NCI-H460 (cell line): ENCODE results near the gene FAM210B. TPM values are rescaled to one million over a fixed set of nuclear protein-coding genes. Genes with fewer than 3 reads are reported as not detected.
"Not testable (repeated sequence)": the region's sequence is repeated elsewhere in the genome, so short reads cannot be mapped to it uniquely, and the experiment has no call there.

Experiments
- DNase-seq: peaks from one replicate; pipeline ENCODE4 v3.0.0-alpha.2; 2016; ENCODE audit warnings: low read depth; ENCODE audit errors: extremely low read depth
- total RNA-seq: library from RNA; depleted of rRNA; stranded (reverse); fragments of >200 nt; shearing (Covaris generic); gene quantifications from 2 replicates; pipeline ENCODE4 v1.2.3, GENCODE V29; 2014

The FAM210B gene
- total RNA-seq, 1 experiment from 2014 or later, result 94.1 TPM

GRCh38 chr20:56391596-56392131 lies 32.9 kb downstream of the FAM210B start:
- DNase-seq, result no peak

GRCh38 chr20:56392132-56392880 lies 33.5 kb downstream of the FAM210B start, which contains the start of the genes AURKA and CSTF1:
Gene AURKA (minus strand): TSS chr20:56392215. CDS start chr20:56388197, 4,018 bp downstream.
Gene CSTF1 (plus strand): TSS chr20:56392645. CDS start chr20:56395553, 2,908 bp downstream.
- DNase-seq, result peak; percentile 99

DNA sequence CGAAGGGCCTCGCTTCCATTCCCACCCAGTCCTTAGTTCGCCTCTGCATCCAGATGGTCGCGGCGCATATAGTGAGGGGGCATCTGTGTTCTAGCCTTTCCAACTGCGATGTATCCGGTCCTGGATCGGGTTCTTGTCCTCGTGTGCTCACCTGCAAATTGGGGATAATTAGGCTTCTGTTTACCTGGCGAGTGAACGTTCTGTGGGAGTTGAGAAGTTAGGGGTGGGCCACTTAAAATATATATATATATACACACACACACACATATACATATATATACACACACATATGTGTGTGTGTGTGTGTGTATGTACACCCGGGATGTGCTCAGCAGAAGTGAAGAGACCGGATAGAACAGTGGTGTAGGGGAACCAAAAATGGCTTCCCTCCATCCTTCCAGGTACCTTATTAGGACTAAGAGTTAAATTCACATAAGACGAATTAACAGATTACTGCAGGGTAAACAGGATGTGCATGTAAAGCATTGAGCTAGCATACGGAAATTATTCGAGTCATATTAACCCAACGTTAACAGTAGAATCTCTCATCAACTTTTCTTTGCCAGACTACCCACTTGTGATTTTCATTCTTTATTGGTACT lies 34.2 kb downstream of the FAM210B start:
- no peak for DNase-seq

- no peak for DNase-seq
These were observed 34.9 kb downstream of the FAM210B start for GRCh38 chr20:56393653-56394052.

GRCh38 chr20:56395166-56395565 lies 36.4 kb downstream of the FAM210B start:
- DNase-seq, result no peak

DNA sequence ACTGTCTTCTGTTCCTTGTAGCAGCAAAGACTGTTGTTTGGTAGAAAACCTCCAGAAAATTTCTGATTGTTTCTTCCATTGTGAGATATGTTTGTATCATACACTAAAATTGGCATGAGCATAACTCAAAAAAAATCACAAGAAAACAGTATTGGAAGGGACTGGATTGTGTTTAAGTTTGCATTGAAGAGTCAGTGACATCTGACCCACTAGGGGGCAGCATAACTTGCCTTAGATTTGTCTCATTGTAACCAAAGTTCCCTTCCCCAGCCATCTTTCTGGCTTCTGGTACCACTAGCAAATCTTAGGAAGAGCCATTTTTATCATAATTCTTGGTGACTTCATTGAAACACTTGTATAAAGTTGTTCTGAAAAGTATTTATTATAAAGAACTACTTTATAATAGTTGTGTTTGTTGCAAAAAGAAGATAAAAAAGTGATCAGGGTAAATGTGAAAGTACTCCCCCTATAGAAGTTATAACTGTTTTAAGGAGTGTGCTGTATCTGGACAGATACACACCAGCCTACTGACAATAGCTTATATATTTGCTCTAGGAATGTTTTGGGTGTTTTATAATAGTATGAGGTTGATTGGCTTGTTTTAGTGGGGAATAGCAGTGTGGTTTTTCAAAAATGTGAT lies 41.3 kb downstream of the FAM210B start:
- peak; percentile 45 for DNase-seq

GRCh38 chr20:56403465-56403864 lies 44.7 kb downstream of the FAM210B start:
- no peak for DNase-seq

DNA sequence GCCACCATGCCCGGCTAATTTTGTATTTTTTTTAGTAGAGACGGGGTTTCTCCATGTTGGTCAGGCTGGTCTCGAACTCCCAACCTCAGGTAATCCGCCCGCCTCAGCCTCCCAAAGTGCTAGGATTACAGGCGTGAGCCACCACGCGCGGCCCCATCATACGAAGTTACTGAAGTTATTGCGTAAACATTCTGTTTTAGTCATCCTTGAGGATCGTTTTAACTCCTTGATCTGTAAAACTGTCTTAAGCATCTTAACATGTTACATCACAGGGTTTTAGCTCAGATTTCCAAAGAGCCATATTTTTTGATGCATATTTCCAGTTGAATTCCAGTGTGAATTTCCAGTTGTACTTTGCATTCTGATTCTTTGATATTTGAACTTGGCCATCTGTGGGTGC lies 46.6 kb downstream of the FAM210B start:
- DNase-seq, result not testable (repeated sequence)

GRCh38 chr20:56406910-56407309 lies 48.1 kb downstream of the FAM210B start:
- DNase-seq, result no peak

DNA sequence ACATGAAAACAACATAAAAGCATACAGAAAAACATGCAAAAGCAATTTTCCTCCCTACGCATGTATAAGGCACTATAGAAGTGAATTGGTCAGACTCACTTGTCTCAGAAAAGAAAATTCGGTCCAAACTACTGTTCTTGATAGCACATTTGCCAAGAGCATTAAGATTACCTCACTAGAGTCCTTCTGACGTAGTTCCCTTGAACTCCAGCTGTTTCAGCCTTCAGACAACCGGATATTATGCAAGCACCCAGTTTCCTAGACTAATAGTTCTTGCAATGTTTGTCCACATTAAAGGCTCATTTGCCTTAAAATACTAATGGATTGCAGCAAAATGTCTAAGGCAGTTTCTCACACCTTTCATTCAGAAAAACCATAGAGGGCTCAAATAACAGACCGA lies 50.7 kb downstream of the FAM210B start:
- DNase-seq, result no peak

DNA sequence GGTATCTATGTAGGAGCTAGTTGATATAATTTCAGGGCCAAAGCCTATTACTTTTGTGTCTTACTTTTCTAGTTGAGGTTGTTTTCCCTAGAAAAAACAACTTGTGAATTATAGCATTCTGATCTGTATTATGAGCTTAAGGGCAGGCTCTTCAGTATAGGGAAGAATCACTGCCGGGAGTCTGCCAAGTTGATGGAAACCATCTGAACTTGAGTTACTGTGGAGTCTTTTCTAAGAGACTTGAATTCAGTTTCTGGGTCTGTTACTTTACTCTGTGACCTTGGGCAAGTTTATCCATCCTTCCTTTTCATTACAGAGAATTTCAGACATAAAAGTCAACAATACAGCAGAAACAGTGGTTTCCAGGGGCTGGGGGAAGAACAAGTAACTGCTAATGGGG lies 51.2 kb downstream of the FAM210B start:
- DNase-seq, result no peak

DNA sequence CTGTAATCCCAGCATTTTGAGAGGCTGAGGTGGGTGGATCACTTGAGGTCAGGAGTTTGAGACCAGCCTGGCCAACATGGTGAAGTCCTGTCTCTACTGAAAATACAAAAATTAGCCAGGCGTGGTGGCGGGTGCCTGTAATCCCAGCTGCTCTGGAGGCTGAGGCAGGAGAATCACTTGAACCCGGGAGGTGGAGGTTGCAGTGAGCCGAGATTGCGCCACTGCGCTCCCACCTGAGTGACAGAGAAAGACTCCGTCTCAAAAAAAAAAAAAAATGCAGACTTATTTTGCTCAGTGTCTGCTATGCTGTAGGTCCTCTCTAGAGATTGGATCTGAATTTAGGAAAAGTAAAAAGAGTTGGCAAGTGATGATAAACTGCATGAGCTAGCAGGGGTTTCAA lies 52.5 kb downstream of the FAM210B start:
- DNase-seq, result not testable (repeated sequence)

DNA sequence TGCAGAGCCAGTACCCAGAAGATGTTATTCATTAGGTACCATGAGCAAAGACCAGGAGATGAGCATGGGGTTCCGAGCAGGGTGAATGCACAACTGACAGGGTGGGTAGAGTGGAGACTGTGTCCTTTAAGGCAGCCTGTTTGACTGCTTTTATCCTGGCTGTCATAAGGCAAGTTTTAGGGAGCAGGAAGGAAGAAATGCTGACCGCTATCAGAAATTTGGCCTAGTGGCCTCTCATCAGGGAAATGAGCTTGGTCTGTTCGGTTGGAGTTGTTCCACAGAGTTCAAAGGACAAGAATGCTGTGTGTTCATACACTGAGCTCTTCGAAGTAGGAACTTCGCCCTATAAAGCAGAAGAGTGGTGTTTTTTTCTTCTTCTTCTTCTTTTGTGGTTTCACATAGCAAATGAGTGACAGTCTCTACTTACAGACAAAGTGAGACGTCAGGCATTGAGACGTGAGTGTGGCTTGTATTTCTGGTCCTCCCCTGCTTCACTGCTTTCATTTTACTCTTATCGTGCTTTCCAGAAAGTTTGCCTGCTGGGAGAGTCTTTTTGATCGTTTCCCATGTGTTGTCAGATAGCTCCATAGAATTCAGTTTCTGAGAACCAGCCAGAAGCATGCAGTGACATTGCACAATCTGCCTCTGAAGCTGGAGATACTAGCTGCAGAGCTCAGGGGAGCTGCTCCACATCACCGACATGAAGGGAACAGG lies 53.1 kb downstream of the FAM210B start, which contains the start of gene CASS4:
TSS of gene CASS4 (plus strand) at position 502 of the 714 bp plus-strand sequence. CDS start at position 701, 199 bp downstream.
- DNase-seq, result no peak

- no peak for DNase-seq
These were observed 53.7 kb downstream of the FAM210B start for GRCh38 chr20:56412473-56412790.

- no peak for DNase-seq
These were observed 54.2 kb downstream of the FAM210B start for GRCh38 chr20:56412949-56413348.

GRCh38 chr20:56414842-56415765 lies 56.3 kb downstream of the FAM210B start:
- no peak for DNase-seq

DNA sequence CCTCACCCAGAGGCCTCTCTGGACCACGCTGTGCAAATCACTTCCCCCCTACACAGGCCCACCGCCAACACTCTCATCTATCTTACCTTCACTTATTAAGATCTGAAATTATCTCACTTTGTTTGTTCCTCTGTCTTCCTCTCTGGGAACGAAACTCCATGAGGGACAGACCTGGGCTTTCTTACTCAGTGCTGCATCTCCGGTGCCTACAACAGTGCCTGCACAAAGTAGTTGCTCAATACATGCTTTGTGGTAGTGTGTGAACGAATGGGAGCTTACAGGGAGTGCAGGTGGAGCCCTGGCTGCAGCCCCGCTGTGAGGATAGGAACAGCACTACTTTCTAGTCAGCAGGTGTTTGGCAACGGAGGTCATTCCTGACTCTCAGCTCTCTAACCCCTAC lies 58.6 kb downstream of the FAM210B start:
- DNase-seq, result no peak

DNA sequence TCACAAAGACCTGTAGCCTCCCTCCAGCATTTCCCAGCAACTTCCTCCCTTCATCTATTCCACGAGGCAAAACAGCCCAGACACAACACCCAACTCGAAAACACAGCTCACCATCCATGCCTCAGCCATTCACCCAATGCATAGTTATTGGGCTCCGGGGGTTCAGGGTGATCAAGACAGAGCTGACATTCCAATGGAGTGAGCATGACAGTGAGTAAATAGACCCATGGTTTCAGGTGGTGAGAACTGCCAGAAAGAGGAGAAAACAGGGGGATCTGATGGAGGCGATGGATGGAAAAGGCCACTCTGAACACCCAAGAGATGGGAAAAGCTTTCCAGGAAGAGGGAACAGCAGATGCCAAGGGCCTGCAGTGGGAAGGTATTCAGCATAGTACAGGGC lies 59.1 kb downstream of the FAM210B start:
- no peak for DNase-seq
